Muscle of arm (tissue), 12 donors: ENCODE measurements around the gene GLIS1. TPM values are rescaled to one million over a fixed set of nuclear protein-coding genes. Genes with fewer than 3 reads are reported as not detected.

ENCODE experiments used
- DNase-seq: peaks from one replicate; pipeline ENCODE4 v3.0.0-alpha.2; 2013
- polyA plus RNA-seq, 12 donors: library from polyadenylated mRNA; unstranded; fragments of 120-200 nt; gene quantifications; one replicate each; pipeline ENCODE4 v1.2.1, GENCODE V29; 2013; ENCODE audit not compliant: insufficient read length in 12 of 12

The GLIS1 gene
- polyA plus RNA-seq, 12 donors, result 0.11 to 5.8 (median 1.3) TPM; not detected in 8

DNA sequence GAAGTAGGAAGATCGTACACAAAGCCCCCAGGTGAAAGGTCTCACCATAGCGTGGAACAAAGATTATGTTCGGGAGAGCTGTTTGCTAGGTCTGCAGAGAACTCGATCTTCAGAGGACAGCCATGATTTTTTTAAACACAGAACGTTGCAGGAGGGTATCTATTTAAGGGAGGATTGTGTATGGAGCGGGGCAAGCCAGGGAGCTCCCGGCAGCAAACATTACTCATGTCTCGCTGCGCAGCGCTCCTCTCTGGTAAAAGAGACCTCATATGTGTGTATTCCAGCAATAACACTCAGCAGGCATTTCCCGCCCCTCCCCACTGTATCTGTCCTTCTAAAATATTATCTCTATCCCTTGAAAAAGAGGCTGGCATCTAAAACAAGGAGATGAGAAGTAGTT lies 2.7 kb downstream of the GLIS1 start:
- no peak for DNase-seq

DNA sequence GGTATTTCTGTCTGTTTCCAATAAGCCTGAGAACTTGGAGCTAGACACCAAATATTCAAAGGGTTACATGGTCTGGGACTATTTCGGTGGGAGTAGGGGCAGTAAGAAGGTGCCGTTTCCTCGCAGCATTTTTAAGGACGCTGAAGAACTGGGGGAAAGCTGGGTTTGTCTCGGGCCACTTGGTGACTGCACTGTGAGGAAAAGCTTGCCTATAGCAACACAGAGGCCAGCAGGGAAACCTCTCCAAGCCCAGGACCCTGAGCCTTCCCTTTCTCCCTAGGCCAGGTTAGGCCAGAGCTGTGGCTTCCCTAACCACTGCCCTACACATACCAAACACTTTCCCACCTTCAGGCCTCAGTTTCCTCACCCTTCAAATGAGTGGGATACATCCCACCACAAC lies 3.3 kb downstream of the GLIS1 start:
- DNase-seq, result no peak

DNA sequence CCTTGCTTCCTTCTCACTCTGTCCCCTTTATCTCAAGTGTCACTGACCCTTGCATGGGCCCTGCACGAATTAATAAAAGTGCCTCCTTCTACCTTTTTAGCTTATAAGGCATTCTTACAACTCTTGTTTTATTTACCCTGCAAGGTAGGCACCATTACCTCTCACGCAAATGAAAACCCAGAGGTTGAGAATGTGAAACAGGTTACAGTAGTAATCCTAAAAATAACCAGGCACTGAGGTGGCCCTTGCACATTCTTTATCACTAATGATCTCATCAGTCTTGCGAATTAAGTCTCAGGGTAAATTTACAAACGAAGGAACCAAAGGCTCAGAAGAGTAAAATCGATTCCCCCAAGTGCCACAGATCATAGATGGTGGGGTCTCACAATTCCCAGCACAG lies 3.7 kb downstream of the GLIS1 start:
- DNase-seq, result no peak

DNA sequence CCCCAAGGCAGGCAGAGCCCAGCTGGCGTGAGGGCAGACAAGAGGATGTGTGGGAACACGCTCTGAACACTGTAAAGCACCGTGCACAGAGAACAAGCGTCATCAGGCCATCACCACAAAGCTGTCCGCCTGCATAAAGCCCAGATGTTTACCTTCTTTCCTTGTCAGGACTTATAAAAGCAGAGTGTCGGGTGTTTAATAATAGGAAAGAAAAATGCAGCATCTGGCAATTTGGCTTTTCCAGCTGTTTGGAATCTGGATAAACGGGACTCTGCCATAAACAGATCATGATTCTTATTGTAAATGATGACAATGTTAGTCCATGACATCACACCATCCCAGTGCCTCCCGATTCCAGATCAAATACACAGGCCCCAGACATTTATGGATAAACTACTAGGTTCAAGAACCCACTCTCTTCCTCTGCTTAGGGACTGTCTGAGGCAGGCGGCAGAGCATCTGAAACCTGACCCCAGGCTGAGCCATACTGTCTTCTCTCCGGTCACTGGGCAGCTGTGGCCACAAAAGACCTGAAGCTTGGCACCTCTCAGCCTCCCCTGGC lies 4.2 kb downstream of the GLIS1 start:
- DNase-seq, result no peak

DNA sequence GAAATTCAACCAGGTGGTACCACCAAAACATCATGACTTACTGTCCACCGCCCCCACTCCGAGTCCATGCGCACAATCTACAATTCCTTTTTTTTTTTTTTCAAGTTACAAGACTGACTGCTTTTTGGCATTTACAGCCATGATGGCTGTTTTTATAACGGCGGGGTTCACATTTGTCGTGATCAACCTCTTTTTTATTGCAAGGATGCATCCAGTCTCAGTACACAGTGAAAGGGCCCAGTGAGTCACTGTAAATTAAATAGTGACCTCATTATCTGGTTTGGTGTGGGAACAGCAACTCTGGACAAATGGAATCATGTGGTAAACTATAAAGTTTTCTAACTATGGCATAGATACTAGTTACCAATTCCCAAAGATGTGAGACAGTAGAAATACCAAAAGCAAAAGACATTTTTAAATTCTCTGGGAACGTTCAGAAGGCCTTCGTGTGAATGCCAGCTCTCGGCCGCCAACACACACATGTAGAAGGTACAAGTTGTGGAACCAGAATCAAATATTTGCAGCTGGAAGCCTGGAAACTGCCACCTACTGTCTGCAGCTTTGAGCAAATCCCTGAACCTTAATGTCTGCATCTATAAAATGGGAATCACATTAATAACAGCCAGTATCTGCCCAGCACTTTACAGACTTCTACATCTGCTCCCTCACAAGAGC lies 4.9 kb downstream of the GLIS1 start:
- DNase-seq, result no peak

DNA sequence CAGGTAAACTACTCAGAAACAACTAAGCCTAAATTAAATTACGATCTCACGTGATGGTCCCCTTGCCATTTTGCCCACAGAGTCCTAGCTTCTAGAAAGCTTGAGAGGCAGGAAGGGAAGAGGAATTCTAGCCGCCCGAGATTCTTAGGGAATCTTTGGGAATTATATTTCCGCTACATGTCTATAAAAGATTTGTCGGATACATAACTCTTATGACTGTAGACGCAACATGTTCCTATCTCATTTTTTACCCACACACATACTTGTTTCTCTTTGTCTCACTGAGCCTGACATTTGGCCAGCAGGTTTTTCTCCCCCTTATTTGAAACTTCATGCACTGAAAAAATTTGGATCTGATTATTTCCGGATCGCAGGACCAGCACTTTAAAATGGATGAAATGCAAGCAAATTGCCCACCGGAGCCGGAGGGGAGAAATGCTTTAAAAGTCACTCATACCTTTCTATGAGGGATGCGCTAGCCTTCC lies 5.5 kb downstream of the GLIS1 start:
- DNase-seq, result no peak

DNA sequence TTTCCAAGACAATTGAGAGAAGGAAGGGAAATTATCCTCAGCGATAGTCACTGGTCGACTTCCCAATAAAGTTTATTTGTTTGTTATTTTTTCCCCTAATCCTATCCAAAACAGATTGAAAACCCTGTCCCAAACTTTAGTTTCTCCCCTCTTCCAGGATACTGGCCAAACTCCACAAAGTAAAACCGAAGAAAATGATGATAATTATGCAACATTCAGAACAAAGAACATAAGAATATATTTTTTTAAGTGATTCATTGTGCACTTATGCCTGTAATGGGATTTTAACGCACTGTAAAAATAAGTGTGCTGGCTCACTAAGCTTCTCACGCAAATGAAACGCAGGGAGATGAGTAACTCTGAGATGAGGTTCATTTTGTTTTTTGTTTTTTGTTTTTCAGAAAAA lies 6.0 kb downstream of the GLIS1 start:
- no peak for DNase-seq

DNA sequence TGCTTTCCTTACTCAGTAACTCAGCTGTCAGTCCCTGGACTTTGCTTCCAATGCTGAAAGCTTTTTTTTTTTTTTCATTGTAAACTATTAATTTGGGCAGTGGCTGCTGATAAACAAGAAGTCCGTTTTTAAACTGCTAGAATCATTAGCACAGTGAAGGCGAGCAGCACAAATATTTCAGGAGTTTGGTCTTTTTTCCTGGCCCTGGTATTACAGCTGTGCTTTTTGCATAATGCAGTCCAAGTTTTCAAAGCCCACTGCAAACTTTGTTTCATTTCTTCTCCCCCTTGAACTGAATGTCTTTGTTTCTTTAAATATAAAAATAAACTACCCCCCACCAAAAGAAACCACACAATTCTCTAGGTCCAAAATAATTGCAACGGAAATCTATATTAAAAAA lies 6.6 kb downstream of the GLIS1 start:
- DNase-seq, result no peak

DNA sequence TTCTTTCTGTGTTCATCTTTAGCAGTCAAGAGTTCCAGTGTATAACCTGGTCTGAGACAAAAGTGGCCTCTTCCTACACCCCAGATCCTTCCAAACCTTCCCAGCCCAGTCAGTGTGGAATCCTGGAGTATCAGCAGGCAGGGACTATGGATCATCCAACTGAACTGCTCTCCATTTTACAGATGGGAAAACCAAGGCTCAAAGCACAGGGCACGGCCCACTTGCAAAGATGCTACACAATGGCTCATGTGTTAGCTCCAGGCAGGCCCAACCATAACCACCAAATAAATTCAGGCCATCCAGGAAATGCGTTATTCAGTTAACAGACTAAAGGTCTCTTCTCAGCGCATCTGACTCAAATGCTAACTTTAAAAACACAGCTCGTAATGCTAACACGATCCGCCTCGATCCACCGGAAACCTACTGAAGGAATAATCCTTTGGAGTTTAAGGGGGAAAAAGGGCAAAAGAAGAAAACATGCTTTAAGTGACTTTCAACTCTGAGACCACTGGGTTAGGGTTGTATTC lies 7.1 kb downstream of the GLIS1 start:
- no peak for DNase-seq

DNA sequence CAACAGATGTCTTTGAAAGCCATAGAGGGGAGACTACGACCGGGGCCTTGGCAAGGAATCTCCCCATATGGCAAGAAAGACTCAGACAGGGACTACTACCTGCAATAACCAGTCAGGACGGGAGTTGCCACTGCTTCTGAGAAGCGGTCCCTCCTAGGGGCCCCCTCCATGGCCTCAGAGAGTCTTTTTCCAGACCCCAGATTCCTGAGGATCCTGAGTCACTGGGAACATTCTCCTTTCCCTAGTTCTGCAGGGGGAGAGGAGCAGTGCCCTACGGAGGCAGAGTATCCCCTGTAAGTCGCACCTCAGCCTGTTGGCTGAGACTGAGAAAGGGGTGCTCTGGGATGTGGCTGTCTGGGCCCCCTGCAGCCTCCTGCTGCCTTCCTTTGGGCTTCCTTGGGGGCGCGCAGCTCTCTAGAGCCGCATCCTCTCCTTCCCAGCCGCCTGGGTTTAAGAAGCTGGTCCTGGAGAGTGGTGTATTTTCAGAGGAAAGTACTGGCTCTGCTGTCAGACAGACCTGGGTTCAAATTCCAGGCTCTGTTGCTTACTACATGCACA lies 7.8 kb downstream of the GLIS1 start:
- DNase-seq, result no peak

DNA sequence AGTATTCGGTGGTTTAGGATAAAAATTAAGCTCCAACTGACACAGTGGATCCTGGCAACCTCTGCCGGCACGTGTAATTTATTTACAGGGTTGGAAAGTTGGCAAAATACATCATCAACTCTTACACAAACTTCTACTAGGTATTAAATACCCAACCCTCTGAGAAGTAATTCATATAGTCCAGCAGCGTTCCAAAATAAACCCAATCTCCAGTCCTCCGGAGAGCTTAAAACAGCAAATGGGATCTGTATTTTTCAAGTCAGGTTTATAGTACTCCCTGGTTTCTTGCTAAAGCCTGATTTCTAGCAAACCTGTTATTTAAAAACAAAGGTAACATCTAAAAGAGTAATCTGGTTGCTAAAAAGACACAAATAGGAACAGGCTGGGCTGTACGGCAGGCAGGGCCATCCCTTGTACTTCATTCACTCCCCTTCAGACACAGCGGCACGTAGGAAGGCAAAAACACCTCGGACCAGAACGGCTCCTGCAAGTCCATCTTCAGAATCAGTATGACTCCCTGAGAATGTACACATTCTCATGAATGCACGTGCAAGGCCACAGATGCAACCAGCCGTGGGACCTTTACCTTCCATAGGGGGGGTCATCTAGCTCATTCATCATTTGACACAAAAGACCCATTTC lies 8.6 kb downstream of the GLIS1 start:
- no peak for DNase-seq

DNA sequence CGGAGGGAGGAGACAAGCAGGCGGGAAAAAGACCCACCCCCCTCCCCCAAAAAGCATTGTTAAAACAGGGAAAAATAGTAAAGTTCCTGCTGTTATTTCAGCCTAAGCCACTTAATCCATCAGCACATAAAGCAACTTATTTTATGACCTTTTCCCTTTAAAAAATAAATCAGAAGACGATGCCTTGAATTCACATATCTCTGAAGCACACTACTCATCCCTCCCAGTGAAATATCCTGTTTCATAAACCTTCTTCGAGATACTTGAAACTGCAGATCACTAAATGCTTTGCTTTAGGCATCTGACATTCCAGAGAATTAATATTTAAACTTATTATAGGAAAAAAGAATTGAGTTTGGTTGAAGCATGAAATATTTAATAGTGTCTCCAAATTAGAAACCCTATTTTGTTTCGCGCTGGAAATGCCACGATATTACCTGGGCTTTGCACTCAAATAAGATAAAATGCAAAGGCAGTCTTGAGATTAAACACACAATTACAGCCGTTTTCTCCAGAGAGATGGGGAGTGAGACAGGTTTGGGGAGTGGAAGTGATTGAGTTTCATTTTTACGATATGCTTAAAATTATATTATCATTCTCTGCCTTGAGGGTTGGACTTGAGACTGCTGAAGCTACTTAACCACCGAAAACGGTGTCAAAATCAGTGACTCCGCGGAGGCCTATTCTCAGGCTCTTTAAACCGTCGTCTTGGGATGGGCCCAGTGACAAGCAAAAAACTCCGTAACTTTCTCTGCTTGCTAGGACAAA lies 9.3 kb downstream of the GLIS1 start:
- DNase-seq, result no peak

DNA sequence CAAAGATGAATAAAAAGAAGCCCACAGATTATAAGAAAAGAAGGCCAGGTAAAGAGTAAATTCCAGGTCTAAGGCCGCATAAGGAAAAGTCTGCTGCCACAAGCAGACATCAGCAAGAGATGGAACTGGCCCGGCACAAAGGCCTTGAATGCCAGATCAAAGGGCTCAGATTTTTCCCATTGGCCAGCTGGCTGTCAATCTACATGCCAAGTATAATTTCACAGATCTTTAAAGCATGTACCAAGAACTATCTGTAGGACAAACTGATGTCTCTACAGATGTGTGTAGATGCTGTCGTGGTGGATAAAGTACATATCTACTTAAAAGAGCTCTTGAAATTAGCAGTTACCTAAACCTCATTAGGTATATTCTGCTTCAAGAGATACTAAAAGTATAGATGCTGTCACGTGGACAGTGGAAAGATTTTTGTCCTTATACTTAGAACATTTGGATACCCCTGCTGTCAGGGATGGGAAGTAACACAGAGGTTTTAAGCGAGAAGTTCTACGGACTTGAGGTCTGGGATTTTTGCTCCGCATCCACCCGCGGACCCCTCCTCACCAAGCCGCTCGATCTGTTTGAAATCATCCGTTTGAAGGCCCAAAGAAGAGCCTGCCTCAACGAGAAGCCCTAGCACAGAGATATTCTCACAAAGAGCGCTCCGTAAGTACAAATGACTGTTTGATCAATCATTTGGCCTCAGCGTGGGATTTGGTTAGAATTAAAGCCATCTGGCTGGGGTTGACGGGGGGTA lies 10.1 kb downstream of the GLIS1 start:
- no peak for DNase-seq

DNA sequence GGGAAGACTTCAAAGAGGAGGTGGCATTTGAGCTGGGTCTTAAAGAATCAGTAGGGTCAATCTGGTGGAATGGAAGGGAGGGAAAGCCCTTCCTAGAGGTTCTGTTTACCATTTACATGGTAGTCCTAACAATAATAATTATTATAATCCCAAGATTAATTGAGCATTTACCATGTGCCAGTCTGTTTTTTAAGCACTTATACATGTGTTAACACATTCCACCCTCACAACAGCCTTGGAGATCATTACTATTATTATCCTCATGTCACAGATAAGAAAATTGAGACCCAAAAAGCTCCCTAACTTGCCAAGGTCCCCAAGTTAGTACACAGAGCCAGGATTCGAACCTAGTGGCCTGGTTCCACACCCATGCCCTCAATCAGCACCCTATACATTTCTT lies 10.8 kb downstream of the GLIS1 start:
- DNase-seq, result no peak

DNA sequence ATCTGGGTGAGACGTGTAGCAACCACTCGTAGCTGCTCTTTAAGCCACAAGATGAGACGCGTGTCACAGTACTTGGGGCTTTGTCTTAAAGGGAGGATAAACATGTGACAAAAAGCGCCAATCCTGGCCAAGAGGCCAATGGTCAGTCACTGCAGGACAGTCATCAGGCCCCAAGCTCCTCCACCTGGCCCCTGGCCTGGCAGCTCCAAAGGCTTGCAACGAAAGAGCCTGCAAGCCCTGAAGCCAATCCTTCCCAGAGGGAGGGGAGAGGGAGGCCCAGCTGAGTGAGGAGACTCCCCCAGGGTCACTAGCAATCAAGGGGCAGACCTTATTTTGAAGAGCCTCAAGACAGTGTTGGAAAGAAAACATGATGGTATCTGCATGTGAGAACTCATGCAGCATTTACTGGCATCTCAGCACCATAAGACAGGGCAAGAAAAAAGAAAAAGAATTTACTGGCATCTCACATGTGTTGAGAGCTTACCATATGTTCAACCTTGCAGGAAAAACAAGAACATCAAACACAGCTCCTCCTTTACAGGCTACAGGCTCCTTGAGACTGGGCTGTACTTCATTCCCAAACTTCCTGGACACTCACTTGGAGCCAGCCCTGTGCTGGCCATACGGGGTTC lies 11.4 kb downstream of the GLIS1 start:
- DNase-seq, result no peak

DNA sequence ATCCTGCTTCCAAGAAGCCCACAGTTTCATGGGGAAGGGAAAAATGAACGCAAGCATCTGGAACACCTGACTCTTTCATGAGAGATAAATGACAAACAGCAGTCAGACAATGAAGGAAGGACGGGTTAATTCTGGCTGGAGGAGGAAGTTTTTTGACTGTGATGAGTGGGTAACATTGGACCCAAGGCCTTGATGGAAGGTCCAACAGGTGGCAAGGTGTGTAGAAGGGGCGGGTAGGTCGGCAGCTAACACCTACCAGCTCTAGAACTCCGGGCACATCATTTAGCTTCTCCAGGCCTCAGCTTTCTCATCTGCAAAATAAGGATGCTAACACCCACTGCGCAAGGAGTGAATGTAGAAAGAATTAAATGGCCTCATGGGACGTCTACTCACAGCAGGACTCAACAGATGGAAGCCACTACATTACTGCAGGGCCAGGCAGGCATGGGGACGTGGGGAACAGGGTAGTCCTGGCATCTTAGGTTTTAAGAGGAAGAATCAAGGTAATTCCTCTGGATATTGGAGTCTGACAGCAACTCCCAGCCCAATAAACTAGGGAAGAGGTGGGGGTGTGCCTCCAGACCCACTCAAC lies 12.9 kb downstream of the GLIS1 start:
- no peak for DNase-seq

DNA sequence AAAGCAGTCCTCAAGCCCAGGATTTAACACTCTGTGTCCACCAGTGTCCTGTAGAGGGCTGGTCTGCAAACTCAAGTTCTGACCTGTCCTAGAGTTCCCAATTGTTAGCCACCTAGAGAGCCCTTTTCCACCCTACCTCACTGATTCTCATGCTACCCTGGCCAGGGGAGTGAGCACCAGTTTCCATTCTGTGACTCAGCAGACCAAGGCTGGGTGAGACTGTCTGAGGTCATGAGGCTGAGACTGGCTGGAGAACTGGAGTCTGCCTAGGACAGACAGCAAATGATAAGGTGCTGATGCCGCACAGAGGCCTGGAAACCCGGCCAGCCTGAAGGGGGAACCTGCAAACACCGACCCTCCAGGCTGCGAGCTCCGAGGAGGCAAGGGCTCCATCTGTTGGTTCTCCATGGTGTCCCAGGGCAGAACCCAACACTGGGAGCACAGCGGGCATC lies 13.7 kb downstream of the GLIS1 start:
- DNase-seq, result no peak

DNA sequence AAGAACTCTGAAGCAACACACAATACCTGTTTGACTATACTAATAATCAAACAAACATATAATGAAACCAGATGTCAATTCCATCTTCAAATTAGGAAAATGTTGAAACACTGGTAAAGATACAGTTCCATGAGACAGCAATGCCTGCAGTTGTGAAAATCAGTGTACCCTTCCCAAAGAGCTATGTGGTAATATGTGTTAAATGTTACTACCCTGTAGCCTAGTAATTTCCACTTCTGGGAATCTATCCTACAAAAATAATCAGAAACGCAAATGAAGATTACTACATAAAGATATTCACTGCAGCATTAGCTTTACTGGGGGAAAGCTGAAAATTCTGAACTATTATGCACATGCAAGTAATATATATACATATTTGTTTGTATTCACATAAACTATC lies 16.9 kb downstream of the GLIS1 start:
- no peak for DNase-seq

DNA sequence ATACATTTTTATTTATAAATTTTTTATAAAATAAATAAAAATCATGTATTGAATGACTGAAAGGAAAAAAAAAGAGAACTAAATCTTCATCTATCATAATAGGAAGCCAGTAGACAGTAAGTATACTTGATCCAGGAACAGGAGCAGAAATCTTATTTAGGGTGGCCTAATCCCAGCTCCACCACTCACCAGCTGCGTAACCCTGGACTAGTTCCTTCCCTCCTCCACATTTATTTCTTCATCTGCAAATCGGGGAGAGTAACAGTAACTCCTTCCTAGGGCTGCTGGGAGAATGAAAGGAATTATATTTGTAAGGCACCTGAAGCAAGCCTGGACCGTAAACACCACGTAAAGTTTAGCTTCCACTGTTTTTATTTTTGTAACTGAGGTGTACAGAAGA lies 17.9 kb downstream of the GLIS1 start:
- no peak for DNase-seq

DNA sequence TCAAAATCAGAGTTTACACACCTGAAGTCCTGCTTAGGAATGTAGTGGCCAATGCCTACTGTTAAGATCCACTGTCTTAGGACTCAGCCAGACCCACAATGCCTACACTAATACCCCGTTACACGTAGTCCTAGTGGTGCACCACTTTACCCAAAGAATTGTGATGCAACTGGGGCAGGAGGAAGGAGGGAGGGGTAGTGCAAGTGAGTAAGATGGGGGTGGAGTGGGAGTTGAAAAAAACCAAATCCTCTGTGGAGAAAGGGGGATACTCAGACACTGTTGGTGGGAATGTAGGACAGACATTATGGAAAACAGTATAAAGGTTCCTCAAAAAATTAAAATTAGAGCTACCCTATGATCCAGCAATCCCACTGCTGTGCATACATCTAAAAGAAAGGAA lies 19.5 kb downstream of the GLIS1 start:
- no peak for DNase-seq
